AG04450 (cell line): Measurements from ENCODE around the gene ANXA2. TPM values are rescaled to one million over a fixed set of nuclear protein-coding genes. Genes with fewer than 3 reads are reported as not detected.

Experiments
- CTCF ChIA-PET: fragments of 300-600, 350-600 bp; formaldehyde crosslinking; extraction: SDS; loops from one replicate; lab custom pipeline; 2022; ENCODE audit warnings: antibody characterized with exemption, inconsistent platforms; lab: Charles Lee
- POLR2A ChIA-PET: fragments of 350-600 bp; formaldehyde crosslinking; extraction: SDS; loops from one replicate; lab custom pipeline; 2021; ENCODE audit warnings: antibody characterized with exemption, inconsistent platforms; lab: Yijun Ruan, JAX
- DNase-seq: peaks from one replicate; pipeline ENCODE4 v3.0.0-alpha.2; 2011; ENCODE audit warnings: low read depth, low spot score
- H3K27ac ChIP-seq: one replicate; pipeline ENCODE4 v1.5.1; 2012; ENCODE audit warnings: low read depth, low read length, control low read depth
- H3K27me3 ChIP-seq: one replicate; pipeline ENCODE4 v1.6.0; 2012; ENCODE audit warnings: low read length; ENCODE audit not compliant: control insufficient read depth, insufficient read depth
- H3K4me3 ChIP-seq: 2 replicates; pipeline ENCODE4 v1.5.1; 2011; ENCODE audit warnings: mild to moderate bottlenecking, low read depth, low read length, control low read depth
- H3K9me3 ChIP-seq: 2 replicates; pipeline ENCODE4 v1.5.1; 2012; ENCODE audit warnings: low read length; ENCODE audit not compliant: control insufficient read depth, insufficient read depth
- CTCF ChIP-seq: IDR thresholded peaks from 2 replicates; pipeline ENCODE4 v1.5.1; 2011; ENCODE audit warnings: low read depth, low read length, control low read depth, inconsistent platforms
- polyA plus RNA-seq: library from polyadenylated mRNA; depleted of rRNA; stranded (reverse); fragments of >200 nt; gene quantifications from 2 replicates; pipeline ENCODE4 v1.2.3, GENCODE V29; 2011

The ANXA2 gene
- polyA plus RNA-seq, 1 experiment: 4,537 TPM

- no peaks in the 10 kb centered on the region for H3K27me3 ChIP-seq
- H3K4me3 ChIP-seq: no peak overlapping the region
- no peak for DNase-seq
- POLR2A ChIA-PET: no interaction called here
- CTCF ChIA-PET: interaction anchor here (0.9 kb wide), 1 partner anchor 27 kb away, joined by 3 read pairs; no protein-coding TSS in a partner anchor
- H3K27ac ChIP-seq: no peak overlapping the region
- TF ChIP-seq CTCF: no peak
- H3K9me3 ChIP-seq: no peaks in the 10 kb centered on the region
Measured at GRCh38 chr15:60386615-60387014, 11.2 kb downstream of the ANXA2 start.

- no peak overlapping the region for H3K27ac ChIP-seq
- H3K27me3 ChIP-seq: no peaks in the 10 kb centered on the region
- no peak overlapping the region for H3K4me3 ChIP-seq
- CTCF ChIA-PET: interaction anchor here (0.9 to 1.1 kb wide), 2 partner anchors 27 to 58 kb away, joined by 3 to 6 read pairs; no protein-coding TSS in a partner anchor
- no peak for TF ChIP-seq CTCF
- POLR2A ChIA-PET: interaction anchor here (0.6 to 2.1 kb wide), 2 partner anchors 12 to 29 kb away, joined by 6 to 10 read pairs; no protein-coding TSS in a partner anchor
- no peak for DNase-seq
- no peaks in the 10 kb centered on the region for H3K9me3 ChIP-seq
Measured at GRCh38 chr15:60385620-60386552, 11.9 kb downstream of the ANXA2 start.

GRCh38 chr15:60384526-60385126, 13.2 kb downstream of the ANXA2 start:
- no peak overlapping the region for H3K27ac ChIP-seq
- TF ChIP-seq CTCF: no peak
- no peak for DNase-seq
- POLR2A ChIA-PET: interaction anchor here (2.1 kb wide), 1 partner anchor 11 kb away, joined by 6 read pairs; no protein-coding TSS in a partner anchor
- no peaks in the 10 kb centered on the region for H3K27me3 ChIP-seq
- H3K9me3 ChIP-seq: no peaks in the 10 kb centered on the region
- CTCF ChIA-PET: interaction anchor here (0.6 to 2.0 kb wide), 4 partner anchors 10 to 136 kb away, joined by 3 to 6 read pairs (median 5); no protein-coding TSS in a partner anchor
- H3K4me3 ChIP-seq: no peak overlapping the region

GRCh38 chr15:60384053-60384452, 13.7 kb downstream of the ANXA2 start:
- Histone ChIP-seq H3K4me3 (no peak overlapping the region), H3K9me3 (no peaks in the 10 kb centered on the region), H3K27me3 (no peaks in the 10 kb centered on the region), H3K27ac (no peak overlapping the region)
- no peak for TF ChIP-seq CTCF
- DNase-seq: no peak
- CTCF ChIA-PET: interaction anchor here (2.0 kb wide), 1 partner anchor 136 kb away, joined by 6 read pairs; no protein-coding TSS in a partner anchor
- POLR2A ChIA-PET: interaction anchor here (2.1 kb wide), 1 partner anchor 10 kb away, joined by 6 read pairs; no protein-coding TSS in a partner anchor
